CD4-positive, alpha-beta T cell treated with Interleukin-17A for 1 hour (primary cell): ENCODE results near the gene SYT15B.
"Not testable (repeated sequence)": the region's sequence is repeated elsewhere in the genome, so short reads cannot be mapped to it uniquely, and the experiment has no call there.

Experiments used
- DNase-seq: peaks from one replicate; pipeline ENCODE4 v3.0.0-alpha.2; 2020

The SYT15B gene

DNA sequence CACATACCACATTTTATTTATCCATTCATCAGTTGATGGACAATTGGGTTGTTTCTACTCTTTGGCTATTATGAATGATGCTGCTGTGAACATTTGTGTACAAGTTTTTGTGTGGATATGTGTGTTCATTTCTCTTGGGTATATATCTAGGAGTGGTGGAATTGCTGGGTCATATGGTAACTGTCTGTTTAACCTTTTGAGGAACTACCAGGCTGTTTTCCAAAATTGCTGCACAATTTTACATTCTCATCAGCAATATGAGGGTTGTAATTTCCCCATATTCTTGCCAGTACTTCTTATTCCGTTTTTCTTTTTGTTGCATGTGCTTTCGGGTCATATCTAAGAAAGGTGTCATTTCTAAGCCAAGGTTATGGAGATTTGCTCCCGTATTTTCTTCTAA lies 38.3 kb downstream of the SYT15B start:
- not testable (repeated sequence) for DNase-seq

DNA sequence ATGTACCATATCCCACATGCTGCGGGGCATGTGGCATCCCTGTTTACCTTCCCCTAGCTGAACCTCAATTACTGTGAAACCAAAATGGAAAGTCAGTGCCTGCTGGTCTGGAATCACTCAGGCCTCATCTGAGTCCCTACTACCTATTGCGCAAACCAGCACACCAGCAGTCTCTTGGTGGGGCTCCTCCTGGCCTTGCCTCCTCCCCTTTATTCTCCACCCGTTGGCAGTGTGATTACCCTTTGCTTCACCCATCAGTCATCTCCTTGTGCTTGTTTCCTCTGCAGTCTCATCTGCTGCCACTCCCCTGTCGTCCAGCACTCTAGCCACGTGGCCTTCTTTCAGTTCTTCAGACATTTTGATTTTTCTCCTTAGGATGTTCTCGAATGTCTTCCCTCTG lies 39.3 kb downstream of the SYT15B start:
- not testable (repeated sequence) for DNase-seq

DNA sequence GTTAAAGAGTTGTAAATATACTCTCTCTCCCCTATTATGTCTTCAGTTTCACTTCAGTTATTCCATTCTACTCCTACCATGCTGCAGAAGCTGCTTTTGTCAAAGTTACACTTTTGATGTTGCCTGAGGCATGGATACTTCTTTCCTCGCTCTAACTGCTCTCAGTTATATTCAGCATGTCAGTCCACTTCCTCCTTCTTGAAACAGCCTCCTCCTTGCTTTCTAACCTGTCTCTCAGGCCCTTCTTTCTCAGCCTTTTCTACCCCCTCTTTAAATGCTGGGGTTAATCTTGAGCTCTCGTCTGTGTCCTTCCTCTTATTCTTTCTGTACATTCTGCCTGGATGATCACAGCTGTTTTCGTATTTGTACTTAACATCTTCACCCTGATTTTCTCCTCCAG lies 40.0 kb downstream of the SYT15B start:
- DNase-seq, result not testable (repeated sequence)

DNA sequence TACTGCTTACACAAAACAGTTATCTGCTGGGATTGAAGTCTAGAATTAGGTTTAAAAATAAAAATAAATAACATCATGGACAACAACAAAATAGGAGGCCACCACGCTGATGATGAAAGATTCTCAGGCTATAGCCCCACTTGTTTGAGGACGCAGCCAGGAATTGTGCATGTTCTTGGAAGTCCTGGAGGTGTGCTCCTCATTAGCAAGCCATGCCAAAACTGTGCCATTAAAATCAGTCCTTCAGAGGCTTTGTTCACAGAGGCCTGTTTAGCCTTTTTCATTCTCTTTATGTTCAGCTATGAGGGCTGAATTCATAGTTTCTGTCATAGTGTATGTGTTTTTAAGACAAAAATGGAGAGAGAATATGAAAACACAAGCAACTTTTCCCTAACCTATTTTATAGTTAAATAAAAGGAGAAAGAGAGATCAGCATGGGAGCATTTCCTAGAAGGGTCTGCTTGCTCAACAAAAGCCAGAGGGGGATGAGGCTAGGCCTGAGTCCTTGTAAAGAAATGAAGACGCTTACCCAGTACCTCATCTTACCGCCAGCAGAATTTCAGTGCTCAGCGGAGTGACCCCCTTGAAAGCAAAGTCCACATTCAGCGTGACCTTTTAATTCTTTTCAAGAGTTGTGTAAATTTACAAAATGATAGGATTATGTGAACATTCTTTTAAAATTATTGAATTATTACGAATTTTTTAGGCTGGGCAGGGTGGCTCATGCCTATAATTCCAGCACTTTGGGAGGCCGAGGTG lies 46.2 kb downstream of the SYT15B start:
- DNase-seq, result not testable (repeated sequence)
